ENCODE measurements around the gene DPYD.

DPYD gene

GRCh38 chr1:97033949-97034348 is 886.9 kb downstream of the DPYD start:
- H3K27ac ChIP-seq: no peak overlapping the region
- no peak for TF ChIP-seq CTCF (conservative IDR thresholded peaks at IDR 0.05)

Data from VCaP (cell line).